GF-D8 (cell line): ENCODE results near the gene DES.

Experiments used
- DNase-seq: peaks from one replicate; lab custom pipeline; 2025; lab: John Stamatoyannopoulos, UW

DES gene

DNA sequence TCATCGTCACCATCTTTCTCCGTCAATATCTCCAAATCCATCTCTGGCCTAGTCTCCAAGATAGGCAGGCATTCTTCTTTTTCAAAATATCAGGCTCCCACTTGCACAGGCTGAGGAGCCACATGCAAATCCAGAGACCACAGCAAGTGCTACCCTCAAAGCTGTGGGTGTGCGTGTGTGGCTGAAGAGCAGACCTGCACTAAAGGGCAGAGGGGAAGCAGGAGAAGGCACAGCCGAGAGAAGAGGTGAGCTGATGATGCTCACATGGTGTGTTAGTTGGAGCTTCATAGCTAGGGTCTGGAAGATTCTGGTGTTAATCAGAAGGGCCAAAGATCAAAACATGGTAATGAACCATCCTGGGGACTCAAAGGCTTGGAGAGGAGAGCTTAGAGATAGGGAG is 20.3 kb downstream of the DES start:
- no peak for DNase-seq

DNA sequence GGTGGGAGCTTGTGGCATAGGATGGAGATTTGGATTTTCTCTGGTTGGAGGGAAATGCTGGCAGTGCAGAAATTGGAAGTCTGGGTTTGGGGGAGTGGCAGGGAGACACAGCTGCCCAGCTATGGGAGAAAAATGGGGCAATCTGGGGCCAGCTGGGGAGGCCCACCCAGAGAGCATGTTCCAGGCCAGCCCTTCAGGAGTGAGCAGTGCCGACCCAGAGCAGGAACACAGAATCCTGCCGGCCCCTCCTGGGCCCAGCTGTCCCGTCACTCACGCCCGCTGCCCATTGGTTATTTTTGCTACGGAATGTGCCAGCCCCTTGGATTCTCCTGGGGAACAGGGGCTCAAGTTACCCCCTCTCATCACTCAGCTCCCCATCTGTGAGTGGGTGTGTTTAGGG is 21.3 kb downstream of the DES start:
- no peak for DNase-seq

- no peak for DNase-seq
Measured at GRCh38 chr2:219440388-219441256, 22.4 kb downstream of the DES start.

DNA sequence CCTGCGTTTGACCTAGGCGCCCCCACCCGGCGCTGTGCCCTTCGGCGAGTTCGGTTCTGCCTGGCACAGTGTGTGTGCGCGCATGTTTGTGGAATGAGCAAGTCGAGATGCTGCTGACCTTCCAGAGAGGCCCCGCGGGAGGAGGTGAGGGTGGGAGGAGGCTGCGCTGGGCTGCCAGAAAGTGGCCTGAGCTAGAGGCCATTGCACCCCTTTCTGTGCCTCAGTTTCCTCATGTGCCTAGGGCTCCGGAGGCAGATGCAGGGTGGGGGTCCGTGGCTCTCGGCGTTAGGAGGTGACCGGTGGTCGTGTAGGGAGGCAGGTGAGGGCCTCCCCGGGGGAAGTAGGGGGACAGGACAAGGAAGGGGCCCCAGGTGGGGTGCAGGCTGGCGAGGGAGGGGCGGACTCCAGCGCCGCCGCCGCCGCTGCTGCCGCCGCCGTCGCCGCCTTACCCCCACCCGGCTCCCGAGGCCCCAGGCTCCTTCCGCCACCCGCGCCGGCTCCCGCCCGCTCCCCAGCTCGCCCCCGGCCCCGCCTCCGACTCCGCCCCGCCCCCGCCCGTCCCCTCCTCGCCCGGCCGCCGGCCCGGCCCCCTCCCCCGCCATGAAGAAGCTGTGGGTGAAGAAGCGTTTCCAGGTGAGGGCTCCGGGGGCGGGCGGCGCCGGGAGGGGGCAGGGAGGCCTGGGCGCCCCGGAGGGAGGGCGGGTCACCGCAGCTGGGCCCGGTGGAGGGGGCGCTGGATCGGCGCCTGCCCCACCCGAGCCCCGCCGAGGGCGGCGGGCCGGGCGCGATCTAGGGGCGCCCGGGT is 23.5 kb downstream of the DES start:
- DNase-seq = no peak

GRCh38 chr2:219442256-219443015 is 24.3 kb downstream of the DES start:
- no peak for DNase-seq

- no peak for DNase-seq
Measured at GRCh38 chr2:219443016-219443696, 25.0 kb downstream of the DES start.

DNA sequence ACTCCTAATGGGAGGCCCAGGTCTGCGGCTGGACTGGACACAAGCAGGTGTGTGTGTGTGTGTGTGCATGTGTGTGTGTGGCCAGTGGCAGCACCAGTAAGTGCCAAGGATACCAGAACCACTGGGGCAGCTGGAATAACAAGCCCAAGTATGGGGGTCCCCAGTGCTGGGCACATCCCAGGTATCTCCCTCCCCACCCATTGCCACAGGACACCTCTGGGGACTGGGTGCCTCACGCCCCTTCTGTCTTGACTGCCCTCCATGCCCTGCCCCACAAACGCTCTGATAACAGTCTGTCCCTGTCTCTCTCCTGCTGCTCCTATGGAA is 25.5 kb downstream of the DES start:
- no peak for DNase-seq

- DNase-seq = no peak
Measured at GRCh38 chr2:219444566-219445091, 26.5 kb downstream of the DES start.

DNA sequence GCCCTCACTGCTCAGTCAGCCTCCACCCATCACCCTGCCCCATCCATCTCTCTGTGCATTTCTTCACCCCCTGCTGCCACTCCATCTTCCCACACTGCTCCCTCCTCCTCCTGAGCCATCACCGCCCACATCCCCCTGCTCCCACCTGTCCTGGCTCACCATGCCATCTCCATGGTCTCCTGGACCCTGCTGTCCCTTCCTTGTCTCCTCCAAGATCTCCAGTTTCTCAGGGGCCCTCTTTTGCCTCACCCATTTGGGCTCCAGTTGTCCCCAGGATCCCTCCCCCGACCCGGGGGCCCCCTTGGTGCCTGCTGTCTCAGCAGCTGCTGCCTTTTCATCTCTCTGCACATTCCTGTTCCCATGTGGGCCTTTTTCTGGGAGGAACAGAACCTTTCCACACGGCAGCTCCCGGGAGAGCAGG is 27.1 kb downstream of the DES start:
- DNase-seq = no peak

GRCh38 chr2:219446101-219446504 is 27.9 kb downstream of the DES start:
- no peak for DNase-seq

- DNase-seq = no peak
Measured at GRCh38 chr2:219446689-219447088, 28.5 kb downstream of the DES start.

- DNase-seq = no peak
Measured at GRCh38 chr2:219447242-219448098, 29.3 kb downstream of the DES start.

GRCh38 chr2:219448099-219448775 is 30.1 kb downstream of the DES start:
- DNase-seq = no peak

- DNase-seq = no peak
Measured at GRCh38 chr2:219448776-219449341, 30.7 kb downstream of the DES start.

DNA sequence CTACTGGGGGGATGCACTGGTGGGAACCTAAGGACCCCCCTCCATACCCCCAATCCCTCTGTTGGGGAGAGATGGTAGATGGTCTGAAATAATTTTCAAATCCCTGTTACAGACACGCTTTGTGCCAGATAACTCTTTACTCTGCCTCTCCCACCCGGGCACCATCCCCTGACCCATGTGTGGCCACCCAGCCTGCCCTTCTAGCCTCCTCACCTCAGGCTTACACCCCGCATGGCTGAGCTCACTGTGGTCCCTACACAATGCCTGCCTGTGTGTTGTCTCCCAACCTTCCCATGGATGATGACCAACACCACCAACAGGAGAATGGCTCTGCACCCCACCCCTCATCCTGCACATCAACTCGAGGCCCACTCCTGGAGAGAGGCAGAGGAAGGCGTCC is 31.4 kb downstream of the DES start:
- no peak for DNase-seq

DNA sequence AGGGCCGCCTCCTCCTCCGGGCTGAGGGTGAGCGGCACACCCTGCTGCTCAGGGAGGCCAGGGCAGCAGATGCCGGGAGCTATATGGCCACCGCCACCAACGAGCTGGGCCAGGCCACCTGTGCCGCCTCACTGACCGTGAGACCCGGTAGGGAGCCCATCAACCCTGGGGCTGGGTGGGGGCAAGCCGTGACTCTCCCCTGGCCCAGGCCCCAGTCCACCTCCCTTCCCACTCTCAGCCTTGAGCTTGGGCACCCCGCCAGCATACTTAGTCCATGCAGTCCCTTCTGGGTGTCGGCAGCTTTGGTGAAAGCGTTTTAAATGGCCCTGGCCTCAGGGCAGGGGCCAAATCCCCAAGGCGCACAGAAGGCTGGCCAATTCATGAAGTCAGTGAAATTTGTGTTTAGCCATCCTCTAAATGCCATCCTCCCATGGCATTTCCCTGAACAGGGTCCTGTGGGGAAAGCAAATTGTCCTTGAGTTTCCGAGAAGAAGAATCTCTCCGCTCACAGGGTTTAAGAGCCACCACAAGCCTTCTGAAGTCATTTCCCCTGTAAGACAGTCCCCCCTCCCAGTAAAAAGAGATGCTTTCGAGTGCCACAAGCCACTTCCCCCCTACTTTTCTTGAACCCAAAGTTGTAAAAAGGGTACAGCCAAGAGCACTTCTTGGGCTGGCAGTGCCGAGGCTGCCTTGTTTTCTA is 33.6 kb downstream of the DES start:
- DNase-seq = no peak

- DNase-seq = no peak
Measured at GRCh38 chr2:219452361-219453317, 34.5 kb downstream of the DES start.
